Skeletal muscle tissue (tissue), 4 donors: ENCODE data around the gene GUCA1C. TPM values are rescaled to one million over a fixed set of nuclear protein-coding genes. Genes with fewer than 3 reads are reported as not detected.

ENCODE experiments used
- H3K27ac ChIP-seq: one replicate; pipeline ENCODE4 v1.7.0; 2013; ENCODE audit warnings: mild to moderate bottlenecking, low read depth, low read length, inconsistent platforms
- H3K27me3 ChIP-seq, 3 donors: one replicate each; pipeline ENCODE4 v1.7.0; 2013; ENCODE audit warnings: low read length in 3 of 3; ENCODE audit not compliant: control insufficient read depth in 3 of 3, insufficient read depth in 3 of 3
- H3K36me3 ChIP-seq, 3 donors: one replicate each; pipeline ENCODE4 v1.7.0; 2013; ENCODE audit warnings: low read length in 3 of 3; ENCODE audit not compliant: control insufficient read depth in 3 of 3, insufficient read depth in 3 of 3
- H3K4me1 ChIP-seq, 3 donors: one replicate each; pipeline ENCODE4 v1.7.0; 2013; ENCODE audit warnings: low read length in 3 of 3, mild to moderate bottlenecking in 3 of 3; ENCODE audit not compliant: control insufficient read depth in 3 of 3, insufficient read depth in 3 of 3
- H3K4me3 ChIP-seq, 3 donors: one replicate each; pipeline ENCODE4 v1.7.0; 2013; ENCODE audit warnings: low read length in 3 of 3
- H3K9ac ChIP-seq, 3 donors: one replicate each; pipeline ENCODE4 v1.7.0; 2013; ENCODE audit warnings: low read length in 3 of 3, mild to moderate bottlenecking in 3 of 3, moderate library complexity in 2 of 3, low read depth in 1 of 3
- H3K9me3 ChIP-seq, 3 donors: one replicate each; pipeline ENCODE4 v1.7.0; 2013; ENCODE audit warnings: low read length in 3 of 3; ENCODE audit not compliant: control insufficient read depth in 3 of 3
- total RNA-seq: library from RNA; depleted of rRNA; stranded (reverse); fragments of >200 nt; gene quantifications from one replicate; pipeline ENCODE4 v1.2.3, GENCODE V29; 2014
- donor health status: Osteomylitis.

Gene GUCA1C
- total RNA-seq, 1 donor from 2014 or later: not detected

GRCh38 chr3:108882762-108883161 is 70.9 kb downstream of the GUCA1C start:
- Histone ChIP-seq H3K4me1 (no peaks in the 10 kb centered on the region), H3K9ac (no peak overlapping the region), H3K36me3 (no peaks in the 10 kb centered on the region), H3K4me3 (no peak overlapping the region), H3K27ac (no peak overlapping the region), H3K27me3 (no peaks in the 10 kb centered on the region), H3K9me3 (peaks cover 0 to 5% (median 0%) of the 10 kb centered on the region in 3 donors)

- Histone ChIP-seq H3K27ac (no peak overlapping the region), H3K9ac (no peak overlapping the region), H3K27me3 (no peaks in the 10 kb centered on the region), H3K4me1 (no peaks in the 10 kb centered on the region), H3K9me3 (peaks cover 0 to 5% (median 0%) of the 10 kb centered on the region in 3 donors), H3K36me3 (no peaks in the 10 kb centered on the region), H3K4me3 (no peak overlapping the region)
Observed at GRCh38 chr3:108879915-108880314, 73.8 kb downstream of the GUCA1C start.

- H3K9ac ChIP-seq: no peak overlapping the region
- H3K9me3 ChIP-seq: peaks cover 0 to 5% (median 0%) of the 10 kb centered on the region in 3 donors
- no peaks in the 10 kb centered on the region for H3K36me3 ChIP-seq
- H3K27ac ChIP-seq: no peak overlapping the region
- no peak overlapping the region for H3K4me3 ChIP-seq
- no peaks in the 10 kb centered on the region for H3K4me1 ChIP-seq
- H3K27me3 ChIP-seq: no peaks in the 10 kb centered on the region
Observed at GRCh38 chr3:108877901-108878300, 75.8 kb downstream of the GUCA1C start.

GRCh38 chr3:108863799-108864135 is 89.9 kb downstream of the GUCA1C start:
- H3K9me3 ChIP-seq: no peaks in the 10 kb centered on the region
- H3K36me3 ChIP-seq: no peaks in the 10 kb centered on the region
- H3K27me3 ChIP-seq: no peaks in the 10 kb centered on the region
- H3K4me1 ChIP-seq: no peaks in the 10 kb centered on the region
- no peak overlapping the region for H3K4me3 ChIP-seq
- no peak overlapping the region for H3K27ac ChIP-seq
- H3K9ac ChIP-seq: no peak overlapping the region

- no peaks in the 10 kb centered on the region for H3K9me3 ChIP-seq
- H3K4me1 ChIP-seq: no peaks in the 10 kb centered on the region
- H3K27ac ChIP-seq: no peak overlapping the region
- H3K36me3 ChIP-seq: no peaks in the 10 kb centered on the region
- H3K27me3 ChIP-seq: no peaks in the 10 kb centered on the region
- H3K9ac ChIP-seq: no peak overlapping the region
- no peak overlapping the region for H3K4me3 ChIP-seq
Observed at GRCh38 chr3:108862865-108863798, 90.5 kb downstream of the GUCA1C start.

- no peak overlapping the region for H3K9ac ChIP-seq
- no peaks in the 10 kb centered on the region for H3K9me3 ChIP-seq
- H3K27me3 ChIP-seq: no peaks in the 10 kb centered on the region
- no peaks in the 10 kb centered on the region for H3K36me3 ChIP-seq
- no peaks in the 10 kb centered on the region for H3K4me1 ChIP-seq
- no peak overlapping the region for H3K27ac ChIP-seq
- H3K4me3 ChIP-seq: no peak overlapping the region
Observed at GRCh38 chr3:108861401-108861800, 92.3 kb downstream of the GUCA1C start.

Other genes with a start within 250 kb of the GUCA1C start
- gene RETNLB, start 196.5 kb downstream of the GUCA1C start, total RNA-seq: not detected
- under 0.01 TPM for gene TRAT1, start 131.1 kb downstream of the GUCA1C start, total RNA-seq
- not detected for gene MORC1, start 164.3 kb upstream of the GUCA1C start, total RNA-seq
- gene C3orf85, start 182.8 kb upstream of the GUCA1C start, total RNA-seq: not detected